Neural progenitor cell (in vitro differentiated cells): Measurements from ENCODE around the gene TUBD1. TPM values are rescaled to one million over a fixed set of nuclear protein-coding genes. Genes with fewer than 3 reads are reported as not detected.

Experiments
- DNase-seq: peaks from one replicate; pipeline ENCODE4 v3.0.0-alpha.2; 2016; ENCODE audit warnings: low spot score
- H2AFZ ChIP-seq: fragments of 200-600 bp; sonication (generic); replicated peaks from 2 replicates; pipeline ENCODE4 v1.6.1; 2016; ENCODE audit warnings: antibody characterized with exemption
- H3F3A ChIP-seq: fragments of 200-600 bp; sonication (generic); 2 replicates; pipeline ENCODE4 v1.6.1; 2016; ENCODE audit warnings: antibody characterized with exemption, low read depth
- H3K27ac ChIP-seq: fragments of 200-600 bp; sonication (generic); 2 replicates; pipeline ENCODE4 v1.5.1; 2016; ENCODE audit warnings: mild to moderate bottlenecking
- H3K27me3 ChIP-seq: fragments of 200-600 bp; sonication (generic); 2 replicates; pipeline ENCODE4 v1.6.1; 2016; ENCODE audit warnings: mild to moderate bottlenecking, moderate library complexity
- H3K36me3 ChIP-seq: fragments of 200-600 bp; sonication (generic); 2 replicates; pipeline ENCODE4 v1.5.1; 2016
- H3K4me1 ChIP-seq: fragments of 200-600 bp; sonication (generic); 2 replicates; pipeline ENCODE4 v1.6.1; 2016; ENCODE audit warnings: mixed run types
- H3K4me2 ChIP-seq: fragments of 200-600 bp; sonication (generic); 2 replicates; pipeline ENCODE4 v1.6.1; 2016
- H3K4me3 ChIP-seq: fragments of 200-600 bp; sonication (generic); 2 replicates; pipeline ENCODE4 v1.5.1; 2016
- H3K79me2 ChIP-seq: fragments of 200-600 bp; sonication (generic); 2 replicates; pipeline ENCODE4 v1.6.1; 2016; ENCODE audit warnings: low read depth
- H3K9ac ChIP-seq: fragments of 200-600 bp; sonication (generic); 2 replicates; pipeline ENCODE4 v1.6.1; 2016
- H3K9me3 ChIP-seq: fragments of 200-600 bp; sonication (generic); 2 replicates; pipeline ENCODE4 v1.5.1; 2016; ENCODE audit warnings: low read depth
- H4K20me1 ChIP-seq: fragments of 200-600 bp; sonication (generic); 2 replicates; pipeline ENCODE4 v1.6.1; 2016; ENCODE audit warnings: low read depth
- H3K27ac Mint-ChIP-seq: 3 replicates; pipeline ENCODE4 v1.8.0; 2021; ENCODE audit warnings: mixed read lengths
- H3K27me3 Mint-ChIP-seq: 2 replicates; pipeline ENCODE4 v1.8.0; 2022; ENCODE audit warnings: low read depth, mild to moderate bottlenecking, inconsistent platforms, moderate library complexity, mixed read lengths; ENCODE audit not compliant: insufficient read depth
- H3K36me3 Mint-ChIP-seq: 3 replicates; pipeline ENCODE4 v1.8.0; 2021; ENCODE audit warnings: mixed read lengths
- H3K4me1 Mint-ChIP-seq: 3 replicates; pipeline ENCODE4 v1.8.0; 2021; ENCODE audit warnings: mixed read lengths
- H3K4me3 Mint-ChIP-seq: 3 replicates; pipeline ENCODE4 v1.8.0; 2021; ENCODE audit warnings: mild to moderate bottlenecking, moderate library complexity, mixed read lengths
- H3K9me3 Mint-ChIP-seq: 3 replicates; pipeline ENCODE4 v1.8.0; 2020; ENCODE audit warnings: mixed read lengths
- CTCF ChIP-seq: fragments of 200-600 bp; sonication (generic); IDR thresholded peaks from 2 replicates; pipeline ENCODE4 v1.5.1; 2017; ENCODE audit warnings: antibody characterized with exemption, mild to moderate bottlenecking
- EZH2 ChIP-seq: fragments of 200-600 bp; sonication (generic); IDR thresholded peaks from 2 replicates; pipeline ENCODE4 v1.6.1; 2017; ENCODE audit warnings: antibody characterized with exemption, mild to moderate bottlenecking, moderate library complexity
- EZH2phosphoT487 ChIP-seq: fragments of 200-600 bp; sonication (generic); IDR thresholded peaks from 2 replicates; pipeline ENCODE4 v1.6.1; 2017; ENCODE audit warnings: antibody characterized with exemption
- total RNA-seq: library from RNA; depleted of rRNA; stranded (reverse); fragments of >200 nt; gene quantifications from 2 replicates; pipeline ENCODE4 v1.2.3, GENCODE V29; 2015; ENCODE audit warnings: low replicate concordance

The TUBD1 gene
- total RNA-seq, 1 donor from 2014 or later: 32.6 TPM

GRCh38 chr17:59903455-59903854 is 10.7 kb upstream of the TUBD1 start:
- Histone ChIP-seq H3K36me3 (no peaks in the 10 kb centered on the region), H3K9ac (no peak overlapping the region), H3K9me3 (no peaks in the 10 kb centered on the region), H3F3A (no peaks in the 10 kb centered on the region), H3K4me1 (no peaks in the 10 kb centered on the region), H3K27me3 (no peaks in the 10 kb centered on the region), H3K79me2 (peaks cover 74% of the 10 kb centered on the region), H2AFZ (no peak overlapping the region), H3K4me3 (no peak overlapping the region), H3K27ac (no peak overlapping the region), H4K20me1 (no peaks in the 10 kb centered on the region), H3K4me2 (no peak overlapping the region)
- no peak for DNase-seq
- Mint-ChIP-seq H3K27ac (no peak overlapping the region), H3K4me3 (no peak overlapping the region), H3K27me3 (no peaks in the 10 kb centered on the region), H3K9me3 (no peaks in the 10 kb centered on the region), H3K4me1 (no peaks in the 10 kb centered on the region), H3K36me3 (peaks cover 5% of the 10 kb centered on the region)
- TF ChIP-seq EZH2: no peak
- no peak for TF ChIP-seq EZH2phosphoT487
- no peak for TF ChIP-seq CTCF

- H3K27ac Mint-ChIP-seq: no peak overlapping the region
- H3K4me1 Mint-ChIP-seq: no peaks in the 10 kb centered on the region
- H3K36me3 ChIP-seq: no peaks in the 10 kb centered on the region
- no peaks in the 10 kb centered on the region for H3K4me1 ChIP-seq
- no peak overlapping the region for H3K4me3 Mint-ChIP-seq
- DNase-seq: no peak
- no peaks in the 10 kb centered on the region for H3K9me3 Mint-ChIP-seq
- no peaks in the 10 kb centered on the region for H3F3A ChIP-seq
- no peak overlapping the region for H3K4me2 ChIP-seq
- H3K27me3 ChIP-seq: no peaks in the 10 kb centered on the region
- no peaks in the 10 kb centered on the region for H3K27me3 Mint-ChIP-seq
- H3K27ac ChIP-seq: no peak overlapping the region
- H3K9ac ChIP-seq: no peak overlapping the region
- no peak for TF ChIP-seq CTCF
- TF ChIP-seq EZH2phosphoT487: no peak
- TF ChIP-seq EZH2: no peak
- no peak overlapping the region for H2AFZ ChIP-seq
- H3K9me3 ChIP-seq: no peaks in the 10 kb centered on the region
- no peaks in the 10 kb centered on the region for H4K20me1 ChIP-seq
- peaks cover 5% of the 10 kb centered on the region for H3K36me3 Mint-ChIP-seq
- peaks cover 85% of the 10 kb centered on the region for H3K79me2 ChIP-seq
- no peak overlapping the region for H3K4me3 ChIP-seq
Observed at GRCh38 chr17:59901604-59902003, 8.9 kb upstream of the TUBD1 start.

- H3K4me1 Mint-ChIP-seq: peaks cover 5% of the 10 kb centered on the region
- H3K27me3 Mint-ChIP-seq: no peaks in the 10 kb centered on the region
- H3F3A ChIP-seq: no peaks in the 10 kb centered on the region
- TF ChIP-seq EZH2phosphoT487 (no peak), CTCF (no peak), EZH2 (no peak)
- H3K9me3 Mint-ChIP-seq: no peaks in the 10 kb centered on the region
- peaks cover 2% of the 10 kb centered on the region for H3K36me3 Mint-ChIP-seq
- DNase-seq: no peak
- no peak overlapping the region for H3K9ac ChIP-seq
- peaks cover 5% of the 10 kb centered on the region for H4K20me1 ChIP-seq
- H3K27ac Mint-ChIP-seq: no peak overlapping the region
- H3K9me3 ChIP-seq: no peaks in the 10 kb centered on the region
- no peak overlapping the region for H3K4me3 ChIP-seq
- H2AFZ ChIP-seq: no peak overlapping the region
- H3K4me1 ChIP-seq: peaks cover 4% of the 10 kb centered on the region
- no peak overlapping the region for H3K4me2 ChIP-seq
- no peak overlapping the region for H3K4me3 Mint-ChIP-seq
- H3K79me2 ChIP-seq: peaks cover 89% of the 10 kb centered on the region
- H3K27ac ChIP-seq: no peak overlapping the region
- H3K36me3 ChIP-seq: no peaks in the 10 kb centered on the region
- H3K27me3 ChIP-seq: no peaks in the 10 kb centered on the region
Observed at GRCh38 chr17:59899099-59899498, 6.4 kb upstream of the TUBD1 start.

GRCh38 chr17:59897090-59897489 is 4.3 kb upstream of the TUBD1 start:
- no peaks in the 10 kb centered on the region for H3K9me3 ChIP-seq
- DNase-seq: no peak
- H3K36me3 ChIP-seq: no peaks in the 10 kb centered on the region
- Mint-ChIP-seq H3K36me3 (no peaks in the 10 kb centered on the region), H3K27me3 (no peaks in the 10 kb centered on the region), H3K4me1 (peaks cover 12% of the 10 kb centered on the region), H3K27ac (no peak overlapping the region), H3K4me3 (no peak overlapping the region), H3K9me3 (no peaks in the 10 kb centered on the region)
- no peak overlapping the region for H3K27ac ChIP-seq
- H3K9ac ChIP-seq: no peak overlapping the region
- peaks cover 8% of the 10 kb centered on the region for H3K4me1 ChIP-seq
- H3K4me2 ChIP-seq: no peak overlapping the region
- H3K27me3 ChIP-seq: no peaks in the 10 kb centered on the region
- H3K79me2 ChIP-seq: peaks cover 86% of the 10 kb centered on the region
- peaks cover 9% of the 10 kb centered on the region for H4K20me1 ChIP-seq
- no peak overlapping the region for H2AFZ ChIP-seq
- TF ChIP-seq CTCF (no peak), EZH2 (no peak), EZH2phosphoT487 (no peak)
- no peak overlapping the region for H3K4me3 ChIP-seq
- no peaks in the 10 kb centered on the region for H3F3A ChIP-seq
